Measurements from ENCODE around the gene AR. TPM values are rescaled to one million over a fixed set of nuclear protein-coding genes. Genes with fewer than 3 reads are reported as not detected.

Gene AR
- total and polyA plus RNA-seq, 2 of the 13 experiments (the other 11 are each of a cell fraction or from before 2014, with no cell fraction given) = not detected

GRCh38 chrX:67601771-67602170 is 58.0 kb downstream of the AR start:
- FAIRE-seq (no peak), DNase-seq (ENCODE audit: low spot score) (no peak), ATAC-seq (no peak)
- H3K4me3 ChIP-seq (replicated peaks in 1 of 3; ENCODE audit: insufficient read depth in 1 of 3, low read depth in 2 of 3, low read length in 3 of 3) = no peak overlapping the region
- no peak overlapping the region for H2AFZ ChIP-seq (ENCODE audit: low read length)
- in situ Hi-C loops (cut with HindIII; ENCODE audit: extremely low pct_ligation_motif_present, low pct_unique_long_range_greater_than_20kb) (no loop called here), intact Hi-C loops (cut with micrococcal nuclease; ENCODE audit: unreplicated experiment) (no loop called here)
- no peaks in the 10 kb centered on the region for H3K79me2 ChIP-seq (ENCODE audit: insufficient read depth, low read length)
- no peak for TF ChIP-seq ZNF839 (CRISPR knock-in tag; IDR thresholded peaks at IDR 0.05; ENCODE audit: borderline replicate concordance)
- TF ChIP-seq KLF16 (CRISPR knock-in tag; IDR thresholded peaks at IDR 0.05) = no peak
- no peak for TF ChIP-seq ZNF17 (CRISPR knock-in tag; IDR thresholded peaks at IDR 0.05)
- TF ChIP-seq ZNF253 (CRISPR knock-in tag; IDR thresholded peaks at IDR 0.05; ENCODE audit: borderline replicate concordance) = no peak
- no peak for TF ChIP-seq PHF21A (CRISPR knock-in tag; IDR thresholded peaks at IDR 0.05)
- no peak for TF ChIP-seq SRF (IDR thresholded peaks at IDR 0.05; ENCODE audit: low read depth, low read length)
- no peak for TF ChIP-seq HNF4G (IDR thresholded peaks at IDR 0.05; ENCODE audit: borderline replicate concordance, low read depth, low read length)
- no peak for TF ChIP-seq HNF4G (CRISPR knock-in tag; IDR thresholded peaks at IDR 0.05; ENCODE audit: borderline replicate concordance, low read depth)
- no peak for TF ChIP-seq TBL1XR1 (IDR thresholded peaks at IDR 0.05; ENCODE audit: borderline replicate concordance, low read length, partially characterized antibody)
- TF ChIP-seq MEIS1 (CRISPR knock-in tag; IDR thresholded peaks at IDR 0.05; ENCODE audit: borderline replicate concordance) = no peak
- CTCF ChIA-PET (ENCODE audit: low intra/inter-chr PET ratio, low total read pairs) = no interaction called here
- POLR2A ChIA-PET = no interaction called here
- H3K9me3 ChIP-seq (ENCODE audit: low read length) = peaks cover 37% of the 10 kb centered on the region
- H3K4me2 ChIP-seq (ENCODE audit: low read depth, low read length) = no peak overlapping the region
- no peaks in the 10 kb centered on the region for H3K36me3 ChIP-seq (replicated peaks in 1 of 2; ENCODE audit: control insufficient read depth in 1 of 2, insufficient read depth in 2 of 2, low read length in 2 of 2)
- no peaks in the 10 kb centered on the region for H4K20me1 ChIP-seq (ENCODE audit: insufficient read depth, low read length)
- H3K9ac ChIP-seq (ENCODE audit: insufficient read depth, low read depth, low read length) = no peak overlapping the region
- no peaks in the 10 kb centered on the region for H3K4me1 ChIP-seq (ENCODE audit: insufficient read depth, low read length)
- no peak overlapping the region for H3K27ac ChIP-seq (ENCODE audit: extremely low read length, insufficient read depth, low read length)
- WGBS (ENCODE audit: low lambda C conversion rate) = 0% methylated on average over 1 of the region's 1 CpG
- no TSS peak for BruUV-seq (replicated peaks)
- H3K27me3 ChIP-seq (ENCODE audit: control insufficient read depth in 1 of 2, insufficient read depth in 2 of 2, low read length in 2 of 2) = no peaks in the 10 kb centered on the region
